Activated CD4-positive, alpha-beta T cell treated with anti-CD3 and anti-CD28 coated beads, Interleukin-2, amount 50 U/mL, for 16 hours (primary cell): ENCODE measurements around the gene ST8SIA6.
A peak's percentile ranks its signal among the peaks of the same experiment; 100 is the strongest.
"Not testable (repeated sequence)": the region's sequence is repeated elsewhere in the genome, so short reads cannot be mapped to it uniquely, and the experiment has no call there.

ENCODE experiments used
- DNase-seq: peaks from one replicate; pipeline ENCODE4 v3.0.0-alpha.2; 2020

The ST8SIA6 gene, protein sequence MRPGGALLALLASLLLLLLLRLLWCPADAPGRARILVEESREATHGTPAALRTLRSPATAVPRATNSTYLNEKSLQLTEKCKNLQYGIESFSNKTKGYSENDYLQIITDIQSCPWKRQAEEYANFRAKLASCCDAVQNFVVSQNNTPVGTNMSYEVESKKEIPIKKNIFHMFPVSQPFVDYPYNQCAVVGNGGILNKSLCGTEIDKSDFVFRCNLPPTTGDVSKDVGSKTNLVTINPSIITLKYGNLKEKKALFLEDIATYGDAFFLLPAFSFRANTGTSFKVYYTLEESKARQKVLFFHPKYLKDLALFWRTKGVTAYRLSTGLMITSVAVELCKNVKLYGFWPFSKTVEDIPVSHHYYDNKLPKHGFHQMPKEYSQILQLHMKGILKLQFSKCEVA

DNA sequence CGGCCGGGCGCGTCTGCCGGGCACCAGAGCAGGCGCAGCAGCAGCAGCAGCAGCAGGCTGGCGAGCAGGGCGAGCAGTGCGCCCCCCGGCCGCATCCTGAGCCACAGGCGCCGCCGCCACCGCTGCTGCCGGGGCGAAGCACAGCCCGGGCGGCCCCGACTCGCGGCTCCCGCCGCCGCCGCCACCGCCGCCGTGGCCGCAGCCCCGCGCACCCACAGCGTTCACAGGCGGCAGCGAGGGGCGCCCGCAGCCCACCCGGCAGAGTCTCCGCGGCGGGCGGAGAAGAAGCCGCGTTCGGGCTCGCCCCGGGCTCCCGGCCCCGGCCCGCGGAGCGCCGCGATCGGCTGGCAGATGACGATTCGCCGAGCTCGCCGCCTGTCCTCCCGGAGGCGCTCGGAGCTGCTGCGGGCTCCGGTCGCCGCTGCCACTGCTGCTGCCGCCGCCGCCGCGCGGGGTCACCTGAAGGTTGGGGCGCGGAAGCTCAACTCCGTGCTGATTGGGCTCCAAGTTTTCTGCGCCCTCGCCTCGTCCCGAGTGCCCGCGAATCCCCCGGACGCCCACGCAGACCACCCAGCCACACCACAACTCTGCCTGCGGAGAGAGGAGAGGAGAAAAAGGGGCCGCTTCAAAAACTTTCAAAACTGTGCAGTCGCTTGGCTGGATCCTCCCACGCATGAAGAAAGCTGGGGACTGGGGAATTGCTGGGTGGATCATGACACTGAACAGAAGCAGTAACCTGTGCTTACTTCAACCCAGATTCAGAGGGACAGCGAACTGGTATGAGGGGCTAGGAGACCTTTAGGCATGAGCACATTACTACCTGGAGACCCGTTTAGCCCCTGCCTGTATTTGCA is at the start of gene ST8SIA6:
Gene ST8SIA6 (minus strand): TSS at position 435 of the 854 bp plus-strand sequence. CDS start 340 bp downstream, at position 95.
- peak; percentile 51 for DNase-seq

GRCh38 chr10:17503795-17504194 is 49.4 kb upstream of the ST8SIA6 start:
- DNase-seq = no peak

- DNase-seq = no peak
Measured at GRCh38 chr10:17502814-17503213, 48.4 kb upstream of the ST8SIA6 start.

GRCh38 chr10:17499014-17499413 is 44.6 kb upstream of the ST8SIA6 start:
- DNase-seq = not testable (repeated sequence)

DNA sequence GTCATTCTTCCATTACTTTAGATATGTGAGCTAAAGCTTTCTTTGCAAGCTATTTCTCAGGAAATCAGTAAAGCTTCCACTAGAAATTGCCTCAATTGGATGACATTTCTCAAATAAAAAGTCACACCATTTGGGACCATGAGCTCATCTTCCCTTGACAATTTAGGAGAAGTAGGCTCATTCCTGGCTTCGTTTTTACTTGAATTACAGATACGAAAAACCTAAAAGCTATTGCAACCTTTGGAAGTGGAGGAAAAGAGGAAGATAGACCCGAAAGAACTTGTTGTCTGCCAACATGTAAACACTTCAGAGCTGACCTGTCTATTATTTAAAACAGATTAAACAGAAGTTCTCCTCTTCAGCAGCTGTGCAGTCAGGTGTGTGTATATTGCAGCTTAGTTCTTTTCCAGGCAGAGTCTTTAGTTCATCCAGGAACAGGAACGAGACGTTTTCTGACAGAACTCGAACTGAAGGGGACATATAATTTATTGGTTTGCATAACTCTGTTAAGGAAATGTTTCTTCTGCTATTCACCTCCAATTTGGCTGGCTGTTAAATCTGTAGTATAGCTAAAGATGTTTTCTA is 43.1 kb upstream of the ST8SIA6 start:
- no peak for DNase-seq

GRCh38 chr10:17494626-17495260 is 40.3 kb upstream of the ST8SIA6 start:
- no peak for DNase-seq

DNA sequence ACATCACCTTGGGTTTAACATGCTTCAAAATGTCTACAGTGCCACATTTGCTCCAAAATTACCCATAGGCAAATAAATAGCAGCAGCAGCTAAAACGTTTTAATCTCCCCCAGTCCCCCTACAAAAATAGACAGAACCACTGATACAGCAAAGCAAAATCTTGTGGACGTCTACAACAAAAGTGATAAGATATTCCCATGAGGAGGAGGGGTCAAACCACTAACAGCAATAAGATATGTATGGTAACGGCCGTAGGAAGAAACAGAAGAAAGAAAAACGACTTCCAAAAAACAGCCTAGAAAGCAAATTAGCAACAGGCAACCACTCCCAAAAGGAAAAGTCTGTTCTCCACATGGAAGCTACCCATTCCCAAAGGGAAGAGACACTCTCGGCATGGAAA is 34.5 kb upstream of the ST8SIA6 start:
- DNase-seq = no peak

- no peak for DNase-seq
Measured at GRCh38 chr10:17483079-17483478, 28.7 kb upstream of the ST8SIA6 start.

- DNase-seq = no peak
Measured at GRCh38 chr10:17479822-17480221, 25.4 kb upstream of the ST8SIA6 start.

DNA sequence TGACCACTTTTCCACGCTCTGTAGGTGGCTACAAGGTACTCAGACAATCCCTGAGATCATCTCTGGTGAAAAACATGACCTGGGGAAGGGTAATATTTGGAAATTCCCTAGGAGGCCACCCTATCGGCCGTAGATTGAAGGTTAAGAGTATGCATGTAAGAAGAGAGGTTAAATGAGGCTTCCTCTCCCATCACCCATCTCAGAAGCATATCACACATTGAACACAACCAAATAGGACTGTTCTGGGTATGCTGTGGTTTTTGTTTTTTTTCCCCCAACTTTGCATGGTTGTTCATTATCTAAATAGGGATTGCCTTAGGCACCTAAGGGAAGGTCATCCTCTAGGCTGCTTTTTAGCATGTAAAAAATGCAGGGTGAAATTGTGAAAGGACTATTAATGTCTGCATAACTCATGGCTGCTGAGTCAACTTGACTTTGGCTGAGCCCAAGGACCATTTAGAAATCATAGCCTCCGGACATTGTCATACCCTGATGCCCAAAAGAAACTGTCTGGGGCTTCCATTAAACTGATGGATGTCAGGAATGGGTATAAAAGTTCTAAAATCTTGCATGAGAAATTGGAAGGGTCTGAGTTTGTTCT is 24.7 kb upstream of the ST8SIA6 start:
- DNase-seq = no peak

GRCh38 chr10:17476073-17476472 is 21.7 kb upstream of the ST8SIA6 start:
- DNase-seq = no peak

GRCh38 chr10:17475661-17476060 is 21.3 kb upstream of the ST8SIA6 start:
- DNase-seq = no peak

GRCh38 chr10:17474595-17475323 is 20.4 kb upstream of the ST8SIA6 start:
- no peak for DNase-seq

DNA sequence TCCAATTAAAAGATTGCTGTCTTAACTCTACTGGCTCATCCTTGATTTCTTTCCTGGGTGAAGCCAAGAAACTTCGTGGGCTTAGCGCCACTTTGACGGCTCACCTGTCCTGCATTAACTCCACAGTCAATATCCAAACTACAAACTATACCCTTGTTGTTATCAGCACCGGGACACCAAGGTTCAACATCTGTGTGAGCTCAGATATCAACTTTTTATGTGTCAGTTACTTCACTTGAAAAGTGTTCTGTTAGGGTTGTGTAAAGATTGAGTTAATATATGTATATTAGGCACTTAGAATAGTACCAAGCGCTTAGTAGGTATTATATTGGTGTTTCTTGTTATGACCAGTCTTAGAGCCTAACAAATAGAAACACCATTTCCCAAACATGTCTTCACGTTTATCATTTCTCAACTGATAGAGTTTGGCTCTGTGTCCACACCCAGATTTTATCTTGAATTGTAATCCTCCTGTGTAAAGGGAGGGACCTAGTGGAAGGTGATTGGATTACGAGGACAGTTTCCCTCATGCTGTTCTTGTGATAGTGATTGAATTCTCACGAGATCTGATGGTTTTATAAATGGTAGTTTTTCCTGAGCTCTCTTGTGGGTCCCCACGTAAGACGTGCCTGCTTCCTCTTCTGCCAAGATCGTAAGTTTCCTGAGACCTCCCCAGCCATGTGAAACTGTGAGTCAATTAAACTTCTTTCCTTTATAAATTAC is 19.0 kb upstream of the ST8SIA6 start:
- no peak for DNase-seq

DNA sequence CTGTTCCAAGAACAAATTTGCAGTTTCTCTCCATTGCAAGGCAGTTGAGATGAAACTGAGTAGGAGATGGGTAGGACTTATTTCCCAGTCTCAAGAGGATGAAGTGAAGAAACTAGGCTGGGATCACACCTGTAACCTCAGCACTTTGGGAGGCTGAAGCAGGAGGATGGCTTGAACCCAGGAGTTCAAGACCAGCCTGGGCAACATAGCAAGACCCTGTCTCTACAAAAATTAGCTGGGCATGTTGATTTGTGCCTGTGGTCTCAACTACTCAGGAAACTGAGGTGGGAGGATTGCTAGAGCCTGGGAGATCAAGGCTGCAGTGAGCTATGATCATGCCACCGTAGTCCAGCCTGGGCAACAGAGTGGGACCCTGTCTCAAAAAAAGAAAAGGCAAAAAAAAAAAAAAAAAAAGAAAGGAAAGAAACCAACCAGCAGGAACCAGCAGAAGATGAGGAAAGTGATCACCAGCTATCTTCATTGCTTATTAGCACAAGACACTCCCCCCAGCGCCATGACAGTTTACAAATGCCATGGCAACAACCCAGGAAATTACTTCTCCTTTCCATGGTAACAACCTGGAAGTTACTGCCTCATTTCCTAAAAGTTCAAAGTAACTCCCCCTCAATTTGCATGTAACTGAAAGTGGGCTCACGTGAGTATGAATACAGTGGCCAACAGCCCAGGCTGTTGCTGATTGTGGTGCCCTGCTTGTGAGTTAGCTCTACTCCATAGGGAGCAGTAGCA is 18.3 kb upstream of the ST8SIA6 start:
- no peak for DNase-seq

- DNase-seq = no peak
Measured at GRCh38 chr10:17470246-17470645, 15.9 kb upstream of the ST8SIA6 start.

DNA sequence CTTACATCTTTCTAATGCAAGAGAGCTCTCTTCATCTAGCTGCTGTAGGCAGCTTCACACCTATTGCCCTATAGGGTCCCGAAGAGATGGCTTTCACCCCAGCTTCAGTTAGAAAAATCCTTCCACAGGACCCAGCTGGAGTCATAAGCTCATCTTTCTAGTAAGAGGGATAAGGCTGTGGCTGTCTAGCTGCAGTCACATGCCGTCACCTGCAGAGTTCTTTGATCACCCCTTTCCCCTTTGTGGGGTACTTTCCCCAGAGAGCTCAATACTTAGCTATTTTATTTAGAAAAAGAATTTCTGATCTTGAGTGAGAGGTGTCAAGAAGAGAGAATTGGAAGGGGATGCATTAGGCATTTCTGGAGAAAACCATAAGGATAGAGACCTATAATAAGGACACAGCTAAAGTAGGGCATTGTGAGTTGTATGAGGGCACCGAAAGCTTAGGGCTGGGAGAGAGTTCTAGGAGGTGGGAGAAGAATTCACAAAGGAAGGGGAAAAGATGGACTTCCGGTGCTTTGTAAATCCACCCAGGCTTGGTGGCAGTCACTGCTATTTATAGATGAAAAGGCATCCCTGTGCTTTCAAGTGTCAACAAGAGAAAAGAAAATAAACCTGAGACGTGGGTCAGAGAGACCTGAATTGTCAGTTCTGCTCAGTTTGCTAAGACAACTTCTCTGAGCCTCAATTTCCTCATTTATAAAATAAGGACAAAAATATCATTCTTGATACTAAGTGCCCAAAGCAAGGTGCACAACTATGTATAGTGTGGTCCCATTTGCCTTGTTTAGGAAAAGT is 11.1 kb upstream of the ST8SIA6 start:
- DNase-seq = no peak

- DNase-seq = no peak
Measured at GRCh38 chr10:17464545-17464944, 10.2 kb upstream of the ST8SIA6 start.

DNA sequence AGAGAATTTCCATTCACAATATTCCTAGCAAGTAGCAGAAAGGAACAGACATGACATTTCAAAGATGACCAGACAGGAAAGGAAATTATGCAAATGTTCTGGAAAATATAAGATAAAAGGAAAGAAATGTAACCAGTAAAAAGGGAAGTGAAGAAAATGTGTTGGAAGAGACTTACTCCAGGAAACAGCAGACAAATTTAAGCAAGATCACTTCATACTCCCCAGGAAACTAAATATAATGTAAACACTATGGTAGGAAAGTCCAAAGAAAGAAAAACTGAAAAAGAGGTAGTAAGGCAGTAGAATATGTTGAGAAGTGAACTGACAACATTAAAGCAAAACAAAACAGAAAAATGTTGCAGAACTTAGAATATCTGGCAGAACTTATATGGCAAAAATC is 6.4 kb upstream of the ST8SIA6 start:
- no peak for DNase-seq

- no peak for DNase-seq
Measured at GRCh38 chr10:17457083-17457482, 2.7 kb upstream of the ST8SIA6 start.
